Kidney epithelial cell (primary cell): ENCODE data around the gene AVPR2. TPM values are rescaled to one million over a fixed set of nuclear protein-coding genes. Genes with fewer than 3 reads are reported as not detected.

Experiments
- DNase-seq: peaks from one replicate; pipeline ENCODE4 v3.0.0-alpha.2; 2010; ENCODE audit warnings: low read depth
- H3K27me3 ChIP-seq: 2 replicates; pipeline ENCODE4 v1.6.0; 2011; ENCODE audit warnings: low read length; ENCODE audit not compliant: control insufficient read depth, insufficient read depth
- H3K36me3 ChIP-seq: 2 replicates; pipeline ENCODE4 v1.5.1; 2011; ENCODE audit warnings: low read length; ENCODE audit not compliant: control insufficient read depth, insufficient read depth
- H3K4me3 ChIP-seq: 2 replicates; pipeline ENCODE4 v1.5.1; 2011; ENCODE audit warnings: low read depth, mild to moderate bottlenecking, control low read depth, low read length
- CTCF ChIP-seq: IDR thresholded peaks from 2 replicates; pipeline ENCODE4 v1.5.1; 2011; ENCODE audit warnings: mild to moderate bottlenecking, moderate library complexity, low read length, control low read depth, inconsistent platforms; ENCODE audit not compliant: insufficient read depth, poor library complexity, severe bottlenecking
- total RNA-seq: library from RNA; depleted of rRNA; stranded (reverse); fragments of >200 nt; gene quantifications from 2 replicates; pipeline ENCODE4 v1.2.3, GENCODE V29; 2015

The AVPR2 gene
- total RNA-seq, 1 donor from 2014 or later: 0.08 TPM

GRCh38 chrX:153953892-153954557, 49.6 kb downstream of the AVPR2 start:
- H3K36me3 ChIP-seq: peaks cover 10% of the 10 kb centered on the region
- no peak overlapping the region for H3K4me3 ChIP-seq
- no peak for DNase-seq
- no peaks in the 10 kb centered on the region for H3K27me3 ChIP-seq
- no peak for TF ChIP-seq CTCF

GRCh38 chrX:153954558-153955227, 50.2 kb downstream of the AVPR2 start:
- H3K4me3 ChIP-seq: no peak overlapping the region
- peaks cover 10% of the 10 kb centered on the region for H3K36me3 ChIP-seq

GRCh38 chrX:153955228-153955732, 50.8 kb downstream of the AVPR2 start:
- Histone ChIP-seq H3K36me3 (peaks cover 10% of the 10 kb centered on the region), H3K27me3 (no peaks in the 10 kb centered on the region), H3K4me3 (no peak overlapping the region)
- DNase-seq: no peak
- TF ChIP-seq CTCF: no peak

More at GRCh38 chrX:153954558-153955227, 50.2 kb downstream of the AVPR2 start:
- TF ChIP-seq CTCF: no peak
- no peak for DNase-seq
- no peaks in the 10 kb centered on the region for H3K27me3 ChIP-seq

- H3K36me3 ChIP-seq: peaks cover 7% of the 10 kb centered on the region
- no peak overlapping the region for H3K4me3 ChIP-seq
- no peaks in the 10 kb centered on the region for H3K27me3 ChIP-seq
- no peak for DNase-seq
- TF ChIP-seq CTCF: no peak
Measured at GRCh38 chrX:153956044-153956907, 51.8 kb downstream of the AVPR2 start.

Other genes with a start within 250 kb of the AVPR2 start
- gene PNCK, start 230.9 kb upstream of the AVPR2 start, total RNA-seq: 0.34 and 1.6 TPM in 2 replicates
- 35.0 and 36.0 TPM in 2 replicates for gene SLC6A8, start 216.7 kb upstream of the AVPR2 start, total RNA-seq
- 148 and 179 TPM in 2 replicates for gene BCAP31, start 180.3 kb upstream of the AVPR2 start, total RNA-seq
- gene ABCD1, start 179.8 kb upstream of the AVPR2 start, total RNA-seq: 14.2 and 15.3 TPM in 2 replicates
- 3.6 and 9.1 TPM in 2 replicates for gene PLXNB3, start 140.4 kb upstream of the AVPR2 start, total RNA-seq
- 0.08 and 0.27 TPM in 2 replicates for gene SRPK3, start 123.6 kb upstream of the AVPR2 start, total RNA-seq
- 80.6 and 84.0 TPM in 2 replicates for gene IDH3G, start 110.3 kb upstream of the AVPR2 start, total RNA-seq
- 300 and 319 TPM in 2 replicates for gene SSR4, start 110.0 kb upstream of the AVPR2 start, total RNA-seq
- gene PDZD4, start 74.1 kb upstream of the AVPR2 start, total RNA-seq: 0.68 and 1.8 TPM in 2 replicates
- gene L1CAM, start 18.5 kb upstream of the AVPR2 start, total RNA-seq: 122 and 138 TPM in 2 replicates
- 12.7 and 14.0 TPM in 2 replicates for gene ARHGAP4, start 21.6 kb downstream of the AVPR2 start, total RNA-seq
- 139 and 141 TPM in 2 replicates for gene NAA10, start 30.4 kb downstream of the AVPR2 start, total RNA-seq
- 22.9 and 38.7 TPM in 2 replicates for gene RENBP, start 40.0 kb downstream of the AVPR2 start, total RNA-seq
- gene HCFC1, start 67.1 kb downstream of the AVPR2 start, total RNA-seq: 56.2 and 72.2 TPM in 2 replicates
- gene TMEM187, start 68.1 kb downstream of the AVPR2 start, total RNA-seq: 6.7 and 11.9 TPM in 2 replicates
- 193 and 225 TPM in 2 replicates for gene IRAK1, start 115.2 kb downstream of the AVPR2 start, total RNA-seq
- 32.0 and 34.4 TPM in 2 replicates for gene MECP2, start 193.0 kb downstream of the AVPR2 start, total RNA-seq
- gene OPN1LW, start 239.6 kb downstream of the AVPR2 start, total RNA-seq: not detected in 2 replicates